ENCODE measurements around the gene ROR1.
A peak's percentile ranks its signal among the peaks of the same experiment; 100 is the strongest.

ROR1 gene

DNA sequence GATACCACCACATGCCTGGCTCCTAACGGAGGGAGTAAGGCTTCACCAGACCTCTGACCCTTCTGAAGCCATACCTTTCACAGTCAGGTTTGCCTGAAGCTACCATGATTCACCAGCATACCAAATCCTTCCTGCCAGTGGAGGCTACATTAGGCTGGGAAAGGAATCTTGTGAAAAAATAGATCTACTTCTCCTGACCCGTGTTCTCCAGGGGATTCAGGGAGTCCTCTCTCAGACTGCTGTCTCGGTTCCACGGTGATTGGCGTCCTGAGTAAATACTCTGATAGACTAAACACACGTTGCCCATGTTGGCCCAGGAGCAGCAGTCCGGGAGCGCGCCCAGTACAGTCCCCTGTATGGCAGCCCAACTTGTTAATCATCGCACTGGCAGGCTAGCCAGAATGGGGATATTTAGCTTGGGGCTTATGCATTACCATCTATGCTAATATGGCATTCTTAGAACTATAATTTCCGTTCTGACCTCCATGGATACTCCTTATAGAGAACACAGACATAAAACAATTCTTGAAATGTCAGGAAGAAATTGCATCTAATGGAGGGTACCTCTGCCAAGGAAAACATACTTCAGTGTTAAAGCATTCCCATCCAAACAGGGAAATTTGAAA lies 173.2 kb downstream of the ROR1 start:
- no peak for DNase-seq

DNA sequence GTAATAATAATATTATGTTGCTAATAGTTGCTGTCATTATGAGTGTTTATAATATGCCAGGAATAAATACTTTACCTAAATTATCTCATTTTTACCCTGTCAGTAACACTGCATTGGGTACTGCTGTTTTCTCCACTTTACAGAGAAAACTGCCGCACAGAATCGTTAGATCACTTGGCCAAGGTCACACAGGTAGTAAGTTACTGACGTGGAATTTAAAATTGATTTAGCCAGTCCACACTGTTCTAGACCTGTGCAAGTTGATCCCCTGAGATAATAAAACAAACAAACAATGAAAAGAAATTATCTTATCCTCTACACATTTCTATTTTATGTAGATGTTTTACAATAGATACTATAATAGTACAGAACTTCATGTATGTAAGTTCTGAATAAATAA lies 174.1 kb downstream of the ROR1 start:
- no peak for DNase-seq

- no peak for DNase-seq
Measured at GRCh38 chr1:63950023-63950422, 176.2 kb downstream of the ROR1 start.

DNA sequence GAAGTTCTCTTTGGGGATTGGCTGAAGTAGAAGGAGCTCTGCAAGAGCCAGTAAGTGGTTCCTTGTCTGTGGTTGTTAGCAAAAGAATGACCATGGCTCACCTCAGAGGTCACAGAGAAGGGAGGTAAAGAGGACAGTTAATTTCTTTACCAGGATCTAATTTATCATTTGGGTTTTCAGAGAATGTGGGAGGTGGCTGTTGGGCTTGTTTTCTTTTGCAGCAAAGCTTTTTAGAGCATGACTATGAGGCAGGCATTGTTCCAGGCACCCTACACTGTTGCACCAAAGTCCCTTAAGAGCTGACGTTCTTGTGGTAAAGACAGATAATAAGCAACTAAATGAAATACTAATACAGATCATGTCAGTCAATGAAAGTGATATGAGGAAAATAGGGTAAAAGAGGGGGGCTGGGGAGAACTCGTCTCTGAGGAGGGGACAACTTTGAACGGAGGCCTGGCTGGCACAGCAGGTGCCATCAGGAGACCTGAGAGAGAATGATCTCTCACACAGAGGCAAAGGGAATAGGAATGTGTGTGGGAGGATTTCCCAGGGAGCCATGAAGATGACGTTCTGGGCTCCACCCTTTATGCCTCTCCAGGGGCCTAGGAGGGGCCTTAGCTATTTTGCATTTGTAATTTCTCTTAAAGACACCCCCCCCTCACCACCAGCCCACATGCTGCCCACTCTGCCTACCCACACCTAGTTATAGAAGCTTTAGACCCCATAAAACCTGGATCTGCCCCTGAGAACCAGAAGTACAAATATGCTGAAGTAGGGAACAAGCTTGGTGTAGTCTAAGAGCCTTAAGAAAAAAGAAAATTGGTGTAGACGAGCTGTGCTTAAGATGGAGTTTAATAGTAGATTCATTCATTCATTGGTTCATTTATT lies 177.5 kb downstream of the ROR1 start:
- DNase-seq = no peak

GRCh38 chr1:63954187-63954586 lies 180.4 kb downstream of the ROR1 start:
- no peak for DNase-seq

GRCh38 chr1:63955370-63956145 lies 181.7 kb downstream of the ROR1 start:
- DNase-seq = no peak

DNA sequence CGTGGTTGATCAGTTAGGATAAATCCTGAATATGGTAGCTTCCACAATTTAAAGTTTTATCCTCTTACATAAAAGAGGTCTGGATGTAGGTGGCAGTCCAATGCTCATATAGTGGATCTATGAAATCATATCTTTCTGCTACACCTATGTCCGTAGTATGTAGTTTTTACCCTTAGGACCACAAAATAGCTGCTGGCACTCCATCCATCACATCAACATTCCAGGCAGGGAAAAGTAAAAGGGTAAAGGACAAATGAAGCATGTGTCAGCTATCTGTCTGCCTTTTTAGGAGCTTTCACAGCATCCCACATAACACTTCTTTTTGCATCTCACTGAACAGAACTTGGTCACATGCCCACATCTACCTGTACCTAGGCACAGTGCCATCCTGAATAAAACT lies 184.7 kb downstream of the ROR1 start:
- DNase-seq = no peak

GRCh38 chr1:63960326-63960725 lies 186.5 kb downstream of the ROR1 start:
- DNase-seq = no peak

GRCh38 chr1:63966016-63966415 lies 192.2 kb downstream of the ROR1 start:
- DNase-seq = peak; percentile 30

DNA sequence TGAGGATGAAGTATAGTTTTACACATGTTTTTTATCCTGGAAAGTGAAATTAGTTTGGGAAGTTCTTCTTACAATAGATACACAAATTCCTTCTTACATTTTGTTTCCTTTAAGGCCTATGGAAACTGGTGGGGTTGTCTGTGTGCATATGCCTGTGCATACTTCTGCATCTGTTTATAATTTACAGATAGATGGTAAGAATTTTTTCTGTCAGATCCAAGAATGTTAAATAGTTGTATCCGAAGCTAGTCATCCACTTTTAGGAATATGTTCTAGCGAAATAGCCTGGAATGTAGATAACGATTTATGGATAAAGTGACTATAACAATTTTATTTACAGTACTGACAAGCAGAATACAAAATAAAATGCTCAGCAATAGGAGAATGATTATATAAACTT lies 194.1 kb downstream of the ROR1 start:
- no peak for DNase-seq

DNA sequence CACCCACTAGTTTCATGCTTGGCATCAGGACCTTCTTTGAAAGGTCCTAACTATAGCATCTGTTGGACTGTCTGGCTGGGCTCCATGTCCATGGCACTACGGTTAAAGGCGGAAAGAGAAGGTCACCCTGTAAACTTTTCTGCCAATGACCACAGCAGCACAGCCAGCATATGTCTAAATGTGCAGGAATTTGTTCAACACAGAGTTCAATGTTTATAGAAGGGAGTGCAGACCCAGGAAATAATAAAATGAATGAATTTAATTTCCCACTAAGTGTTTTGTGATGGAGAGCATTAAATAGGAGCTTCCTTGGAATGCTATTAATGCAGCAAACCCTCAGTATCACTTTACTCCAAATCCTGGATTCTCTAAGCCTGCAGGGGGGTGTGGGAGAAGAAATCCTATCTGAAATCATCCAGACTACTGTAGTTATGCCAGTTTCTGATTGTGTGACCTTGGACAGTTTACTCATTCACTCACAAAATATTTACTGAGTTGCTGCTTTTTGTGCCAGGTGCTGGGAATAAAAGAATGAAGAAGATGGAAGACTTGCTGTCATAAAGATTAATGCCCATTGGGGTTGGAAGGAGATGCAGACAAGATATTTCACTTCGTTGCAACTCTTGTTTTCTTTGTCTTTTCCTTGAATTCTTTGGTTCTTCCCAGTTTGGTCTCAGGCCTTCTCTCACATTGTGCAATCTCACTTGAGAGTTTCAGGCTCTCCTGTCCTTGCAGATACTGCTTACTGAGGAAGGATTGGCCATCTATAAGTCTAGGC lies 195.0 kb downstream of the ROR1 start:
- DNase-seq = no peak

- no peak for DNase-seq
Measured at GRCh38 chr1:63969441-63969901, 195.7 kb downstream of the ROR1 start.

DNA sequence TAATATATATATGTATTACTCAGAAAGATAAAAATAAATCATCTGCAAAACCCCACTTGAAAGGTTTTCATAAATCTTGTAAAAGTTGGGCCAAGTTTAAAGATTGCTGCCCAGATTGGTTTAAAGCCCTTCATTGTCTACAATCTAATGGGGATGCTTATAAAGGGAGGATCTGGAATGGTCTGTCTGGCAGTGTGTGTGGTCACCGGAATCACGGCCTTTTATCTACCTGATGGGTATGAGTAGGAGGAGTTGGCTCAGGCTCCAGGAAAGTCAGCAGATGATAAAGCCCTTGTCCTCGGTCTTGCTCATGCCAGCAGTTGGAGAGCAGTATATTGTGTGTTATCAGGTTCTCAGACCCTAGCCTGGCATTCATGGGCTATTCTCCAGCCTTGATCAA lies 197.7 kb downstream of the ROR1 start:
- no peak for DNase-seq

DNA sequence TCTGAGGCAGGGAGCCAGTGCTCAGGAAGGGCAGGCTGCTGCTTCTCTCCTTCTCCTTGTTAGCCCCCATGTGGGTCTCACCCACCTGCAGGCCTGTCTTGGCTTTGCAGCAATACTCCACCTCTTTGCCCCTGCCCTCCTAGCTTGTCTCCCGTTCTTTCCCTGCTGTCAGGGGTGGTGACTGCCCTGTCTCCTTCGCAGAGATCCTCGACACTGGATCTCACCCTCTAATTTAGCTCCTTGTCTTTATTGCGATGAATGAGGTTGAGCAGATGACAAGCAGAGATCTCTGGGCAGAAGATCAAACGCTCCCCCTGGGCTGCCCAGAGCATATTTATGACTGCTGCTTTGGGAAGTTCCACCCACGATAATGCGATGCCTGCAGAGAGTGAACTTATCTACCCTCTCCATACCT lies 199.2 kb downstream of the ROR1 start:
- DNase-seq = no peak

GRCh38 chr1:63974966-63975365 lies 201.1 kb downstream of the ROR1 start:
- no peak for DNase-seq

DNA sequence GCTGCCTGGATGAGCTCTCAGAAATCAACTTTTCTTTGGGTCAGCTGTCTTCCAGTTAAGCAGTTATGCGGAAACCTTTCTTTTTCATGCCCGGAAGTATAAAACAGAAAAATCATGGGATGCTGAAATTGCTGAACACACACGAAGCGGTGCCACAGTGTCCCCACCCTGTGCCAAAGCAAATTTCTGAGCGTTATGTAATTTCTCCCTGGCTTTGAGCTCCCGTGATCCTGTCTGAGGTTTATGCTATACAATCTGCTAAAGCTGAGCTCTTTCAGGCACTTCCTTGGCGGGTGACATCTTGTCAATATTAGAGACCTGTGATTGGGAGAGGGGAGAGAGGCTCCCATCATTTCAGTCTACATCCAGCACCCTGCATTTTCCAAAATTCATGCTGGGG lies 201.7 kb downstream of the ROR1 start:
- DNase-seq = no peak

DNA sequence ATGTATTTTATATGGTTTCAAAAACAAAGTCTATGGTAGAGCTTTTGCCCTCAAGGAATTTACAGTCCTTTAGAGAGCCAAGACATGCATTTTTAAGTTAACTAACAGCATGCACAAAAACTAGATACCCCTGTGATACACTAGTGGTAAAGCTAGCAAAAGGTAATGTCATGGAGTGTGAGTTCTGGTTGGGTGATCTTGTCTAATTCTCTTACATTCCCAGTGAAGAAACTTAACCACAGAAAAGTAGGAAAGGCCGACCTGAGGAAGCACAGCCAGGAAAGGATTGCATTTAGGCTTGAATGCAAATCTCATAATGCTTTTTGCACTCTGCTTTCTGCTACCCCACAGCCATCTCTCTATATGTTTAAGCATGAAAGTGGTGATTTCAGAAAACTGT lies 202.2 kb downstream of the ROR1 start:
- no peak for DNase-seq

- no peak for DNase-seq
Measured at GRCh38 chr1:63977466-63977865, 203.6 kb downstream of the ROR1 start.

GRCh38 chr1:63980740-63981407 lies 207.1 kb downstream of the ROR1 start:
- no peak for DNase-seq

DNA sequence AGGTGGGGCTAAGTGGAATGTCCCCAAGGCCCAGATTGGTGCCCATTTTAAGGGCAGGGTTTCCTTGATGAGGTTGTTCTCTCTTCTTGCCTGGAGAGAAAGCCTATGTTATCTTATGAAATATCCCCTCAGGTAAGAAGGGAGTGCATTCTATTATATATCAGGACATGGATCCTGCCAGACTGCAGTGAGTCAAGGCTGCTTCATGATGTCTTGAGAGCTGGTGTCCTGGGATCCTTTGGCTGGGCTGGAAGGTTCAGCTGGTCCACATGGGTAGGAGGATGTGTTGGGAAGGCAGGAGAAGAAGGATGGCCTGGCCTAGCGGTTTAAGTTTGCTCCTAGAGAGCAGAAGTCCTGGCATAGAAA lies 207.6 kb downstream of the ROR1 start:
- DNase-seq = no peak

DNA sequence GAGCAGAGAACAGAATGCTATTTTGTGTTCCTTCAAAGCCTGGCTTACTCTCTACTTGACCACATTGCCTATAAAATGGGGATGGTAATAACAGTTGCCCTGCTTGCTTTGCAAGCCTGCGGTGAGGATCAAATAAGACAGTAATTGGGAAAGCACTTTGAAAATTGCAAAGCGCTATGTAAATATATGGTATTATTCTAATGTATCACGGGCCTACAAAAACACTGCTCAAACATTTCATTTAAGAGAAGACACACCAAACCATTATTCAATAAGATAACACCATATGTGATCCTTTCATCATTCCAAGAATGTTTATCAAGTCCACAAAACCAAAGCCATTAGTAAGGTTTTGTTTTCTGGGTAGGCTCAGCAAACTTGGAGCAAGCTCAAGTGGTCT lies 208.4 kb downstream of the ROR1 start:
- no peak for DNase-seq

All from NCI-H1694 treated with DMSO at 0.1 percent for 48 hours (cell line).